IPS-18a (cell line): Measurements from ENCODE around the gene SF3A2.

Experiments
- H3K27ac ChIP-seq: one replicate; pipeline ENCODE4 v1.5.1; 2013; ENCODE audit warnings: low read length
- H3K27me3 ChIP-seq: one replicate; pipeline ENCODE4 v1.6.1; 2013; ENCODE audit warnings: mild to moderate bottlenecking, low read length; ENCODE audit not compliant: control insufficient read depth, insufficient read depth
- H3K36me3 ChIP-seq: one replicate; pipeline ENCODE4 v1.6.1; 2013; ENCODE audit warnings: low read depth, low read length; ENCODE audit not compliant: control insufficient read depth
- H3K4me1 ChIP-seq: one replicate; pipeline ENCODE4 v1.6.1; 2013; ENCODE audit warnings: low read depth, low read length; ENCODE audit not compliant: control insufficient read depth
- H3K4me3 ChIP-seq: one replicate; pipeline ENCODE4 v1.5.1; 2013; ENCODE audit warnings: low read length
- H3K9ac ChIP-seq: one replicate; pipeline ENCODE4 v1.6.1; 2013; ENCODE audit warnings: mild to moderate bottlenecking, low read length, moderate library complexity
- H3K9me3 ChIP-seq: one replicate; pipeline ENCODE4 v1.6.1; 2013; ENCODE audit warnings: low read depth, low read length; ENCODE audit not compliant: control insufficient read depth

Gene SF3A2, protein sequence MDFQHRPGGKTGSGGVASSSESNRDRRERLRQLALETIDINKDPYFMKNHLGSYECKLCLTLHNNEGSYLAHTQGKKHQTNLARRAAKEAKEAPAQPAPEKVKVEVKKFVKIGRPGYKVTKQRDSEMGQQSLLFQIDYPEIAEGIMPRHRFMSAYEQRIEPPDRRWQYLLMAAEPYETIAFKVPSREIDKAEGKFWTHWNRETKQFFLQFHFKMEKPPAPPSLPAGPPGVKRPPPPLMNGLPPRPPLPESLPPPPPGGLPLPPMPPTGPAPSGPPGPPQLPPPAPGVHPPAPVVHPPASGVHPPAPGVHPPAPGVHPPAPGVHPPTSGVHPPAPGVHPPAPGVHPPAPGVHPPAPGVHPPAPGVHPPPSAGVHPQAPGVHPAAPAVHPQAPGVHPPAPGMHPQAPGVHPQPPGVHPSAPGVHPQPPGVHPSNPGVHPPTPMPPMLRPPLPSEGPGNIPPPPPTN

DNA sequence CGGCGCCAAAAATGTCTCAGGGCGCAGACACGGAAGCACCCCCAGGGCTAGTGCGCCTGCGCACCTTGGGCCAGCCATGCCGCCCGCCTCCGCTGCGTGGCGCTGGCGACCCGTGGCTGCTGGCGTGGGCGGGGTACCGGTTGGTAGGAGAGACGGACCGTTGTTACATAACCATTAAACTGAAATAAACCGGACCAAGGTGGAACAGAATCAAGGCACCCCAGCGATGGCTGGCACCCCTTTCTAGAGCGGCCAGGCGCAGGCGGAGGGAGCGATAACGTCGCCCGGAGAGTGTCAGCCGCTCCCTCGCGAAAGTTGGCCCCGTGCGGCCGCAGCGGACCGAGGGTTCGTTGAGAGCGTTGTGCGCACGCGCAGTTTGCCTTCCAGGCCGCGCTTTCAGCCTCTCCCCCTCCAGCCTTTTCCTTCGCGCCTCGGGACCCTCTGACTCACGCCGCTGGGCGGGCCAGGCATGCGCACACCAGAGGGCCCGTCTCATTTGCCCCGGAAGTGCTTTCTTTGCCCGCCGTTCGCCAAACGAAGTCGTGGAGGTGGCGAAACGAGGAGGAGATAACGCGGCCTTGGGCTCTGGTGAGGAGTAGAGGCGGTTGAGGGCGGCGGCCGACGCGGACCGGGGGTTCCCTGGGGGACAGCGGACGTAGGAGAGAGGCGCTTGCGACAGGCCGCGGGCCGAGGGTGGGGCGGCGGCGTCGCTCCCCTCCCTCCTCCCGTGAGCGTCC lies at the start of gene SF3A2, which contains the start of gene PLEKHJ1:
Gene SF3A2 (plus strand): TSS at position 511 of the 737 bp plus-strand sequence. CDS start 6,595 bp downstream, outside the sequence.
Gene PLEKHJ1 (minus strand): TSS at position 16 of the 737 bp plus-strand sequence. CDS start 81 bp downstream, outside the sequence.
- H3K4me1 ChIP-seq, result peaks cover 23% of the 10 kb centered on the region
- H3K4me3 ChIP-seq, result peak within 1 kb of the TSS; percentile 90
- H3K27me3 ChIP-seq, result no peaks in the 10 kb centered on the region
- peak within 1 kb of the TSS; percentile 76 for H3K27ac ChIP-seq
- no peaks in the 10 kb centered on the region for H3K9me3 ChIP-seq
- peak within 1 kb of the TSS; percentile 91 for H3K9ac ChIP-seq
- peaks cover 16% of the 10 kb centered on the region for H3K36me3 ChIP-seq

DNA sequence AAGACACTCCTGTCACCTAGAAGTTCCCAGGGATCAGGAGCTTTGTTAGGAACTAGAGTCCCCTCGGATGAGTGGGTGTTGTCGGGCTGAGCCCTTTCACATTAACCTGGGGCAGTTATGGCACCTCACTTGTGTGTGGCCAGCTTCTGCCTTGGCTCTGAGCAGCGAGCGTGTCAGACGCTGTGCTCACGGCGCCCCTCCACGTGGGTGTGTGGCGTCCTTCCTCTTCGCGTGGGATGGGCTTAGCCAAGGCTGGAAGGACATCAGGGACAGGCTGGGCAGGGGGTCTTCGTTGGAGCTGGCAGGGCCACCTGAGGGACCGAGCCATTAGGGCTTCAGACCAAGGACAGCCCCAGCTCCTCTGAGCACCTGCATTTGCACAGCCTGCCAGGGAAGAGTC lies 49.5 kb upstream of the SF3A2 start:
- no peaks in the 10 kb centered on the region for H3K4me1 ChIP-seq
- H3K27ac ChIP-seq, result no peak overlapping the region
- H3K4me3 ChIP-seq, result no peak overlapping the region
- peaks cover 31% of the 10 kb centered on the region for H3K36me3 ChIP-seq
- no peaks in the 10 kb centered on the region for H3K9me3 ChIP-seq
- no peak overlapping the region for H3K9ac ChIP-seq
- H3K27me3 ChIP-seq, result no peaks in the 10 kb centered on the region

DNA sequence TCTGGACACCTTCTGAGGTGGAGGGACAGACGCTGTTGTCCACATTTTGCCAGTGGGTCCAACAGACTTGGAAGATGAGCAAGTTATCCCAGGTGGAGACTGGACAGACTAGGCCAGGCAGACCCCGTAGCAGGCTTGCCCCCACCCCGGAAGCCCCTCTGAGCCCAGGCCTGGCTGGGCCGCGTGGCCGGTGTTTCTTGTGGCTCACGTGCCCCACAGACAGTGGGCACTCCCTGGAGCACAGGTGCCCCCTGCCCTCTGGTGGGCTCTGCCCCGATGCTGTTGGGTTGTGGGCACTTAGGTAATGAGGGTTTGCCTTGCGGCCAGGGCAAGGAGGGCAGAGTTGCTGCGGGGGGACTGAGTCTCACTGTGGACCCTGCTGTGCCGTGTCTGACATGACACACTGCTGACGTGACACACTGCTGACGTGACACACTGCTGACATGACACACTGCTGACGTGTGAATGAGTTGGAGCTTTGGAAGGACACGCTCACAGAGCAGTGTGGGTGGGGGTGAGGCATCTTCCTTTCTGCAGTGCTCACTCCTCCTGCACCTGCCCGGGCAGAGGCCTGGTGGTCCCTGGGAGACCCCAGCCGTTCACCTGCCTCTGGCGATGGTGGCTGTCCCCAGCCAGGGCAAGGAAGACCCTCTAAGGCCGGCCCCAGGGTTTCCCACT lies 47.8 kb upstream of the SF3A2 start:
- Histone ChIP-seq H3K9me3 (no peaks in the 10 kb centered on the region), H3K36me3 (peaks cover 40% of the 10 kb centered on the region), H3K9ac (no peak overlapping the region), H3K27me3 (no peaks in the 10 kb centered on the region), H3K27ac (no peak overlapping the region), H3K4me1 (no peaks in the 10 kb centered on the region), H3K4me3 (no peak overlapping the region)

DNA sequence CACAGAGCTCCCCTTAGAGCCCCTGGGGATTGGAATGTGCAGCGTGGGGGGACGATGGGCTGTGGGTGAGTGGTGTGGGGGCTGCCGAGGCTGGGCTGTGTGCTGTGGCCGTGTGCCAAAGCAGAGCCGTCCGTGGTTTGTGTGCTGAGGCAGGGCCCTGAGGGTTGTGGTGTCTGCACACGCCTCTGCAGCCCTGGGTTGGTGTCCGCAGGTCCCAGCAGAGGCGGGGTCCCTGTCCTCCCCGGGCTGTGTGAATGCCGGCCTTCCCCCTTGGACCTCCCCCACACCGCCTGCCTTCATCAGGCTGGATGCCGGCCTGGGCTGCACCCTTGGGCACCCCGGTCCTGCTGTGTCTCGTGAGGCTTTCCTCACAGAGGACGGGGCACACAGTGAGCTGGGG lies 46.7 kb upstream of the SF3A2 start:
- Histone ChIP-seq H3K9me3 (no peaks in the 10 kb centered on the region), H3K4me3 (no peak overlapping the region), H3K27ac (no peak overlapping the region), H3K9ac (no peak overlapping the region), H3K27me3 (no peaks in the 10 kb centered on the region), H3K36me3 (peaks cover 44% of the 10 kb centered on the region), H3K4me1 (no peaks in the 10 kb centered on the region)

GRCh38 chr19:2190848-2191455 lies 45.7 kb upstream of the SF3A2 start:
- Histone ChIP-seq H3K27ac (no peak overlapping the region), H3K27me3 (no peaks in the 10 kb centered on the region), H3K9me3 (no peaks in the 10 kb centered on the region), H3K4me1 (no peaks in the 10 kb centered on the region), H3K9ac (no peak overlapping the region), H3K36me3 (peaks cover 42% of the 10 kb centered on the region), H3K4me3 (no peak overlapping the region)

- Histone ChIP-seq H3K4me3 (no peak overlapping the region), H3K9ac (no peak overlapping the region), H3K36me3 (peaks cover 39% of the 10 kb centered on the region), H3K27me3 (no peaks in the 10 kb centered on the region), H3K4me1 (no peaks in the 10 kb centered on the region), H3K27ac (no peak overlapping the region), H3K9me3 (no peaks in the 10 kb centered on the region)
These were observed 44.9 kb upstream of the SF3A2 start for GRCh38 chr19:2191456-2192310.

GRCh38 chr19:2192862-2193261 lies 43.8 kb upstream of the SF3A2 start:
- Histone ChIP-seq H3K36me3 (peaks cover 35% of the 10 kb centered on the region), H3K4me3 (no peak overlapping the region), H3K27ac (no peak overlapping the region), H3K4me1 (no peaks in the 10 kb centered on the region), H3K9ac (no peak overlapping the region), H3K27me3 (no peaks in the 10 kb centered on the region), H3K9me3 (no peaks in the 10 kb centered on the region)

GRCh38 chr19:2193807-2194206 lies 42.8 kb upstream of the SF3A2 start:
- H3K4me1 ChIP-seq, result no peaks in the 10 kb centered on the region
- H3K36me3 ChIP-seq, result peaks cover 35% of the 10 kb centered on the region
- H3K4me3 ChIP-seq, result no peak overlapping the region
- no peak overlapping the region for H3K27ac ChIP-seq
- H3K9ac ChIP-seq, result no peak overlapping the region
- no peaks in the 10 kb centered on the region for H3K27me3 ChIP-seq
- H3K9me3 ChIP-seq, result no peaks in the 10 kb centered on the region

DNA sequence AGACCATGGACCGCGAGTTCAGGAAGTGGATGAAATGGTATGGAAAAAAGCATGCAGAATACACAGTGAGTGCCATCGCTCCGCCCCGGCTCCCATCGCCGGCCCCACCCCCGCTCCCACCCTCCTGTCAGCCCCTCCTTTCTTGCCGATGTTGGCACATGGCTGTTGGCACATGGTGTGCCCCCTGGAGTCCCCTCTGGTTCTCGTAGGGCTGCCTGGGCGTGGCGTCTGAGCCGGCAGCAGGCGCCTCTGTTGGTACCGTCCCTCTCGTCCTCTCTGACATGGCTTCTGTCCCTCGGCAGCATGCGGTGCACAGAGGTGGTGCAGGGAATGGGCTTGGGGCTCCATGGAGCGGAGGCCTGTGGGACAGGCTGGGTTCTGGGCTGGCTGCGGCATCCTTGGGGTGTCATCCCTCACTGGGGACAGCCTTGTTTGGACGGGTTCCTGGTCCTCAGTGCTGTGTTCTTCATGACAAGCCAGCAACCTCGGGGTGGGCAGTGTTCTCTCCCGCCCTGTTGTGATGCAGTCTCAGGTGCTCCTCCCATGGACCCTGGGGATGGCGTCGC lies 42.0 kb upstream of the SF3A2 start:
- Histone ChIP-seq H3K9me3 (no peaks in the 10 kb centered on the region), H3K27ac (no peak overlapping the region), H3K36me3 (peaks cover 35% of the 10 kb centered on the region), H3K27me3 (no peaks in the 10 kb centered on the region), H3K4me3 (no peak overlapping the region), H3K9ac (no peak overlapping the region), H3K4me1 (no peaks in the 10 kb centered on the region)

GRCh38 chr19:2195361-2195760 lies 41.3 kb upstream of the SF3A2 start:
- no peaks in the 10 kb centered on the region for H3K27me3 ChIP-seq
- H3K4me1 ChIP-seq, result no peaks in the 10 kb centered on the region
- H3K4me3 ChIP-seq, result no peak overlapping the region
- no peak overlapping the region for H3K27ac ChIP-seq
- H3K9me3 ChIP-seq, result no peaks in the 10 kb centered on the region
- peaks cover 35% of the 10 kb centered on the region for H3K36me3 ChIP-seq
- H3K9ac ChIP-seq, result no peak overlapping the region
